SH-SY5Y (cell line): ENCODE measurements around the gene VIPR2.

Source experiments
- GATA2 ChIP-seq: IDR thresholded peaks from 2 replicates; pipeline ENCODE4 v1.6.1; 2011; ENCODE audit warnings: mild to moderate bottlenecking, low read depth, low read length
- GATA3 ChIP-seq: IDR thresholded peaks from 2 replicates; pipeline ENCODE4 v1.6.1; 2011; ENCODE audit warnings: low read depth, mild to moderate bottlenecking, low read length, moderate library complexity

DNA sequence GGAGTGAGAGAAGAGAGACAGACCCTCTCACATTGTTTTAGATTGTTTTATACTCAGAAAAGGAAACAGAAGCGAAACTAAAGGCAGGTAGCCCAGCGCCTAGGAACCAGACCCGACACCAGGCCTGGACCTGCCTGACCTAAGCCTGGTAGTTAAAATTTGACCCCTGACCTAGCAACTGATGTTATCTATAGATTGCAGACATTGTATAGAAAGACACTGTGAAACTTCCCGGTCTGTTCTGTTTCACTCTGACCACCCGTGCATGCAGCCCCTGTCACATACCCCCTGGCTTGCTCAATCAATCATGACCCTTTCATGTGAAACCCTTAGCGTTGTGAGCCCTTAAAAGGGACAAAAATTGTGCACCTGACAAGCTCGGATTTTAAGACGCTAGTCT is 31.6 kb downstream of the VIPR2 start:
- TF ChIP-seq GATA2 (0 out of 2 replicates have a peak, but pooled peaks have one; percentile 32), GATA3 (no peak)
